ENCODE data around the gene VPS16.

GRCh38 chr20:2902291-2902690, 61.7 kb downstream of the VPS16 start:
- TF ChIP-seq POLR2A (IDR thresholded peaks at IDR 0.05; ENCODE audit: low read length) (no peak), GATA1 (IDR thresholded peaks at IDR 0.05; ENCODE audit: low read depth, low read length) (no peak)
